Measurements from ENCODE around the gene ARF1. TPM values are rescaled to one million over a fixed set of nuclear protein-coding genes. Genes with fewer than 3 reads are reported as not detected.

ARF1 gene
- 404 TPM in 2 replicates for total RNA-seq

DNA sequence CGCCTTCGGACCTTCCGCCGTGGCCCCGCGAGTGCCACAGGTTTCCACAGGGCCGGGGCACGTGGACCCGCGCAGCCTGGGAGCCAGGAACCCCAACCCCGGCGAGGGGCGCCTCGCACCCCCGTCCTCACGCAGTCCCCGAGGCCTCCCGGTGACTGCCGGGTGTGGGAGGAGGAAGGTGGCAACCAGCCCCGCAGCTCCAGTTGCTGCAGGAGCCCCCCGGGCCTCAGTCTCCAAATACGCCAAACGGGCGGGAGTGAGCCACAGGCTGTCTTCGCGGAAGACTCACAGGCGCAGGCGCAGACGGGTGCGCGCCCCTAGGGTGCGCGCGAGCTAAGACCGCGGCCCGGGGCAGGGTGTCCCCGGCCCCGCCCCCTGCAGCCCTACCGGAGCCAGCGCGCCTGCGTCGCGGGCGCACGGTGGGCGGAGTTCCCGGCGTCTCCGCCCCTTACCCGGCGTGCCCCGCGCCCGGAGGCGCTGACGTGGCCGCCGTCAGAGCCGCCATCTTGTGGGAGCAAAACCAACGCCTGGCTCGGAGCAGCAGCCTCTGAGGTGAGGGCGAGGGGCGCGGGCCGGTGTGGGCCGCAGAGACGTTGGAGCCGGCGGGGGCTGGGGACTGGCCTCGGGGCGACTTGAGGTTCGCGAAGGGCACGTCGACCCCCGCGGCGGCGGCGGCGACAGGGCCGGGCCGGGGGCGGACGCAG is at the start of gene ARF1:
Gene ARF1 (plus strand): TSS at position 495 of the 704 bp plus-strand sequence. CDS start 14,407 bp downstream, outside the sequence.
- DNase-seq (ENCODE audit: low spot score), result peak; percentile 91
- H3K27ac Mint-ChIP-seq, result peak within 1 kb of the TSS; percentile 91
- H3K4me1 Mint-ChIP-seq (ENCODE audit: low read depth), result peaks cover 38% of the 10 kb centered on the region
- peak within 1 kb of the TSS; percentile 97 for H3K4me3 Mint-ChIP-seq
- intact Hi-C loops (cut with micrococcal nuclease), result loop anchor here (1.0 to 10.0 kb wide), 13 partner anchors 21 to 540 kb away; partner anchors contain the start of genes C1orf35, GUK1, JMJD4 and MRPL55
- no peaks in the 10 kb centered on the region for H3K9me3 Mint-ChIP-seq
- peaks cover 28% of the 10 kb centered on the region for H3K36me3 Mint-ChIP-seq (ENCODE audit: low read depth)
- H3K27me3 Mint-ChIP-seq (ENCODE audit: insufficient read depth), result no peaks in the 10 kb centered on the region

DNA sequence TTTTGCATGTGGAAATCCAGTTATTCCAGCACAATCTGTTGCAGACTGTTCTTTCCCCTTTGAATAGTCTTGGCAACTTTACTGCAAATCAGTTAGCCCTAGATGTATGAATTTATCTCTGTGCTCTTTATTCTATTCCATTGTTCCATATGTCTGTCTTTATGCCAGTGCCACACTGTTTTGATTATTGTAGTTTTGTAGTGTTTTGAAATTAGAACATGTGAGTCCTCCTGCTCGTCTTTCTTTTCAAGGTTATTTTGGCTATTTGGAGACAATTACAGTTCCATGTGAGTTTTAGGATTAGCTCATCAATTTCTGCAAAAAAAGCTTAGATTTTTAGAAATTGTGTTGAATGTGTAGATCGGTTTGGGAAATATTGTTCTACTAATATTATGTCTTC is 49.1 kb upstream of the ARF1 start:
- H3K27ac Mint-ChIP-seq, result no peak overlapping the region
- no peaks in the 10 kb centered on the region for H3K36me3 Mint-ChIP-seq (ENCODE audit: low read depth)
- no peaks in the 10 kb centered on the region for H3K9me3 Mint-ChIP-seq
- intact Hi-C loops (cut with micrococcal nuclease), result no loop called here
- H3K4me3 Mint-ChIP-seq, result no peak overlapping the region
- DNase-seq (ENCODE audit: low spot score), result no peak
- H3K4me1 Mint-ChIP-seq (ENCODE audit: low read depth), result no peaks in the 10 kb centered on the region
- H3K27me3 Mint-ChIP-seq (ENCODE audit: insufficient read depth), result peaks cover 6% of the 10 kb centered on the region

DNA sequence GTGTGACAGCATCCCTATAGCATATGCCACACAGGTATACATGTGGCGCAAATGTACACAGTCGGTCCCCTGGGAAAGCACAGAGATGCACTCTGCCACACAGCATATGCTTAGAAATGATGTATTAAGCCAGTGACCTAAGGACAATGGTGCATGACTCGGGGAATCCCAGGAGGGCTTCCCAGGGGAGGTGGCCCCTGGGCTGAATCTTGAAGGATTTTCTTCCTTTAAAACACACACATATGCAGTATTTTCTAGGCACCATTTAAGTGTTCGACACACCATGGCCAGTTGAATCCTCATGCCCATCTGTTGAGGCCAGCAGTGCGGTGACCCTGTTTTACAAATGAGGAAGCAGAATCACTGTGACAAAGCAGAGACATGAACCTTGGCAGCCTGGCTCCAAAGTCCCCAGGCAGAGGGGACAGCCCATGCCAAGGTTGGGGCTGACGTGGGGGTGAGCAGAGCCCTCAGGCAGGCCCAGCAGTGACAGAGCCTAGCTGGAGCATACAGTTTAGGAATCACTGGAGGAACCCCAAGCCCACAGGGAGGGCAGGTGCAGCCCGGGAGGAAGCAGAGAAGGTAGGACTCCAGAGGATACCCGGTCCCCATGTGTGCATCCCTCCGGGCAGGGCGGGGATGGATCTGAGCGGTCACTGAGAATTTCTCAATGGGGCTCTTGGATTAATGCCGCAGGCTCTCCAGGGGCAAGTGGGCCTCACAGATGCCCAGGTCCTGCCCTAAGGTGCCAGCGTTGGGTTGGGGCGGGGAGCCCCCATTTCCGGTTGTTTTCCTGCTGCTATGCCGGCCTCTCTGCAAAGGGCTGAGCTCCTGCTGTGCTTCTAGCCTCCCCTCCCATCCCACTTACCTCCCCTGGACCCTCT is 47.3 kb upstream of the ARF1 start:
- peaks cover 13% of the 10 kb centered on the region for H3K27me3 Mint-ChIP-seq (ENCODE audit: insufficient read depth)
- no peaks in the 10 kb centered on the region for H3K4me1 Mint-ChIP-seq (ENCODE audit: low read depth)
- H3K4me3 Mint-ChIP-seq, result no peak overlapping the region
- H3K9me3 Mint-ChIP-seq, result no peaks in the 10 kb centered on the region
- no peak for DNase-seq (ENCODE audit: low spot score)
- no peak overlapping the region for H3K27ac Mint-ChIP-seq
- intact Hi-C loops (cut with micrococcal nuclease), result no loop called here
- no peaks in the 10 kb centered on the region for H3K36me3 Mint-ChIP-seq (ENCODE audit: low read depth)

DNA sequence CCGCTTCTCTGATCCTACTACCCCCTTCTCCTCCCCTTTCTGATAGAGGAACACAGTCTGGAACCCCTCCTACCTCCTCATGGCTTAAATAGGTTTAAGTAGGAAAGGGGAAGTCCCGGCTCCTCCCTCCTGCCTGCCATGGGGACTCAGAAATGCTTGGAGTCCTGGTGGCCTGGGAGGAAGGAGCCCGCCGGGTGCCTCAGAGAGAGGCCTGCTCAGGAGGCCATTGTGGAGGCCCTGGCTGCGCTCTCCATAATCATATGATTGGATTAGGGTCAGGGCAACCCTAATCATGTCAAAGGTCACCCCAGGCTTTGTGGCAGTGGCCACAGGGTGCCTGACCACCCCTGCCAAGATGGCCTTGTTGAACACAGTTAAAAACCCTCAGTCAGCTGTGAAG is 46.7 kb upstream of the ARF1 start:
- no peak for DNase-seq (ENCODE audit: low spot score)
- H3K36me3 Mint-ChIP-seq (ENCODE audit: low read depth), result no peaks in the 10 kb centered on the region
- H3K27me3 Mint-ChIP-seq (ENCODE audit: insufficient read depth), result peaks cover 13% of the 10 kb centered on the region
- H3K9me3 Mint-ChIP-seq, result no peaks in the 10 kb centered on the region
- no peak overlapping the region for H3K4me3 Mint-ChIP-seq
- no peaks in the 10 kb centered on the region for H3K4me1 Mint-ChIP-seq (ENCODE audit: low read depth)
- intact Hi-C loops (cut with micrococcal nuclease), result no loop called here
- H3K27ac Mint-ChIP-seq, result no peak overlapping the region

DNA sequence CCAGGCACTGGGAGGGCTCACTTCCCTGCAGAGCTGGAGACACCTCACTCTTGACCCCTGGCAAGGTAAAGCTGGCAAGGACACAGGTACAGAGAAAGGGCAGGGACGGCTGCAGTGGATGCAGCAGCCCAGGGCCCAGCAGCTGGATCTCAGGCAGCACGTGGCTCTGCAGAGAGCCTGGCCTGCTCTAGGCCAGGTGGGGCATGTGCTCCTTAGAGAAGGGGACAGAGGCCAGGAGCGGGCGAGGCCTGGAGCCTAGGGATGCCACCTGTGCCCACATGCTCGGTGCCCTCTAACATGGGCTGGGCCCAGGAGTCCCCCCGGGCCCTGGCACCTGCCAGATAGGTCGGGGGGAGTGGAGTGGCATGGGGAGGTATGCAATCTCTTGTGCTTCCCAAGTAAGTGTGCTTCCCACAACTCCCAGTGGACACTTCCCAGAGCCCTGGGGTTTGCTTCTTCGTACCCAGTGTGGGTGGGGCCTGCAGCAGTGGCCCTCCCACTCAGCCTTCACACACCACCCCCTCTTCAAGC is 45.7 kb upstream of the ARF1 start:
- no peaks in the 10 kb centered on the region for H3K9me3 Mint-ChIP-seq
- DNase-seq (ENCODE audit: low spot score), result no peak
- intact Hi-C loops (cut with micrococcal nuclease), result no loop called here
- H3K36me3 Mint-ChIP-seq (ENCODE audit: low read depth), result no peaks in the 10 kb centered on the region
- no peaks in the 10 kb centered on the region for H3K4me1 Mint-ChIP-seq (ENCODE audit: low read depth)
- H3K27ac Mint-ChIP-seq, result no peak overlapping the region
- peaks cover 13% of the 10 kb centered on the region for H3K27me3 Mint-ChIP-seq (ENCODE audit: insufficient read depth)
- no peak overlapping the region for H3K4me3 Mint-ChIP-seq

DNA sequence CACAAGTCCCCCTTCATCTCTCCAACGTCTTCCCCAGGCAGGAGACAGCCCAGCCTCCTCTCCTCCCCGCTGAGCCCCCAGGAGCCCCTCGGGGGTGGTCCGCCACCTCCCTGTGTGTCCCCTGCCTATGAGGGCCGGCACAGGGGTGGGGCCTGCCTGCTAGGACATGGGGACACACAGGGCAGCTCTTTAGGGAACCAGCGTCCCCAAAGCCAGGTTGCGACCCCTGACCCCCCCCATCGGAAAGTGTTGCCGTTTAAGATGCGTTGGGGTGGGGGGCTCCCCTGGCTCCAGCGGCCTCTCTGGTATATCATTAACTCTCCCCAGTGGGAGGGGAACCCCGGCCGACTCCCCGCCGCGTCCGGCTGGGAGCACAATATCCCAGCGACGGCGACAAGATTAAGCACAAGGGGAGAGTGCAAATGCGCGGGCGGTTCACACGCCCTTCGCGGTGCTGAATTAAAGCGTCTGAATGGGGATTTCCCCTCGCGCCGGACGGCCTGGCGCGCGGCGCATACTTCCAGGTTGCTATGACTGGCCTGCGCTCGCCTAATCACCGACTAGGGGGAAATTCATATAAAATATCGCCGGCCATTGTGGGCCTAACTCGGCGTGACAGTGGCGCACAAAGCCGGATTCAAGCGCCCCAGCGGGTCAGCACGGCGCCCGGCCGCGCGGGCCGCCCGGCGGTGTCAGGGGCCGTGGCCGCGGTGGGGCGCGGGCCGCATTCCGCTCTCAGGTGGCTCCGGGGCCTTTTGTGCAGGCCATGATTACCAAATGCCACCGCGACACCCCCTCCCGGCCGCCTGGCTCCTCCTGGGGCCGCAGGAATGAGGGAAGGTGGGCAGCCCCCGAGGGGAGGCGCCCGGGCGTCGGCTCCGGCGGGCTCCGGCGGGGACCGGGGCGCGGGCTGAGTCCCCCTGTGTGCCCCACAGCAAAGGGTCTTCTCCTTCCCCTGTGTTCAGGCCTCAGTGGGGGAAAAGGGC is 44.8 kb upstream of the ARF1 start:
- peaks cover 13% of the 10 kb centered on the region for H3K27me3 Mint-ChIP-seq (ENCODE audit: insufficient read depth)
- no peak overlapping the region for H3K4me3 Mint-ChIP-seq
- H3K4me1 Mint-ChIP-seq (ENCODE audit: low read depth), result no peaks in the 10 kb centered on the region
- H3K36me3 Mint-ChIP-seq (ENCODE audit: low read depth), result no peaks in the 10 kb centered on the region
- H3K9me3 Mint-ChIP-seq, result no peaks in the 10 kb centered on the region
- no peak overlapping the region for H3K27ac Mint-ChIP-seq
- DNase-seq (ENCODE audit: low spot score), result no peak
- intact Hi-C loops (cut with micrococcal nuclease), result no loop called here

GRCh38 chr1:228038387-228039005 is 44.0 kb upstream of the ARF1 start:
- Mint-ChIP-seq H3K4me3 (no peak overlapping the region), H3K27me3 (ENCODE audit: insufficient read depth) (peaks cover 13% of the 10 kb centered on the region), H3K36me3 (ENCODE audit: low read depth) (no peaks in the 10 kb centered on the region), H3K4me1 (ENCODE audit: low read depth) (no peaks in the 10 kb centered on the region), H3K9me3 (no peaks in the 10 kb centered on the region), H3K27ac (no peak overlapping the region)
- intact Hi-C loops (cut with micrococcal nuclease), result no loop called here
- DNase-seq (ENCODE audit: low spot score), result no peak

DNA sequence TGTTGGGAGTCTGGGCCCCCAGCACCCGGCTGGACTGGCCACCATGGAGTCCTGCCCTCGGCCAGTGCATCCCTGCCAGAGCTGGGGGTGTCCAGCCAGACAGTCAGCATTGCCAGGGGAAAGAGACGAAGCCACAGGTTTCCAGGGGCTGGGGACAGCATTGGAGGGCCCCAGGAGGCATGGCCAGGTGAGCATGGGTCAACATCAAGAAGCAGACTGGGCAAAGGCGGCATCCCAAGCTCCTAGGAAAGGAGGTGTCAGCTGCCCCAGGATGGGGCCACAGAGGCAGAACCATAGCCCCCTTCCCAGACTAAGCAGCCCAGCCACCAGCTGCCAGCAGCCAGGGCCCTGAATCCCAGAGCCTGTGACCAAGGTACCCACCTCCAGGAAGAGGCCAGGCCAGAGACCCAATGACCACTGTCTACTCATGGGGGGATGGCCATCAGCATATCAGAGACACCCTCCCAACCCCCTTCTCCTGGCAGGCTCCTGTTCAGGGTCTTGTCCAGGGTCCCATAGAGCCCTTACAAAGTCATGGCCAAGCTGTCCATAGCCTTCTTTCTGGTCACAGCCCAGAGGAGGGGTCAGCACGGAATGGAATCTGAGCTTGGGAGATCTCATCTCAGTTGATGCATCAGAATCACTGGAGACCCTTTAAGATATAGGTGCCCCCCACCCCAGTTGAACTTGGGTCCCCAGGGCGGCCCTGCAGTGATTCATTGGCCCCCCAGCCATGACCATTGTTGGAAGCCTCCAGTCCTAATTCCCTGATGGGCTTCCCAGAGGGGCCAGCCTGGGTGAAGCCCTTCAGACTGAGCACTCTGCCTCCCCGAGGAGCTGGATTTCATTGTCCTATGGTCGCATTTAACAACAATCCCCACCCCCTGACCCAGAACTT is 43.3 kb upstream of the ARF1 start:
- no peak for DNase-seq (ENCODE audit: low spot score)
- Mint-ChIP-seq H3K27ac (no peak overlapping the region), H3K27me3 (ENCODE audit: insufficient read depth) (peaks cover 13% of the 10 kb centered on the region), H3K36me3 (ENCODE audit: low read depth) (no peaks in the 10 kb centered on the region), H3K4me1 (ENCODE audit: low read depth) (no peaks in the 10 kb centered on the region), H3K4me3 (no peak overlapping the region), H3K9me3 (no peaks in the 10 kb centered on the region)
- intact Hi-C loops (cut with micrococcal nuclease), result no loop called here

- intact Hi-C loops (cut with micrococcal nuclease), result no loop called here
- H3K27ac Mint-ChIP-seq, result no peak overlapping the region
- H3K36me3 Mint-ChIP-seq (ENCODE audit: low read depth), result no peaks in the 10 kb centered on the region
- H3K9me3 Mint-ChIP-seq, result no peaks in the 10 kb centered on the region
- no peak for DNase-seq (ENCODE audit: low spot score)
- H3K4me3 Mint-ChIP-seq, result no peak overlapping the region
- peaks cover 13% of the 10 kb centered on the region for H3K27me3 Mint-ChIP-seq (ENCODE audit: insufficient read depth)
- no peaks in the 10 kb centered on the region for H3K4me1 Mint-ChIP-seq (ENCODE audit: low read depth)
Measured at GRCh38 chr1:228039986-228040385, 42.5 kb upstream of the ARF1 start.

GRCh38 chr1:228041316-228041715 is 41.2 kb upstream of the ARF1 start:
- Mint-ChIP-seq H3K27ac (no peak overlapping the region), H3K9me3 (no peaks in the 10 kb centered on the region), H3K27me3 (ENCODE audit: insufficient read depth) (peaks cover 11% of the 10 kb centered on the region), H3K4me1 (ENCODE audit: low read depth) (no peaks in the 10 kb centered on the region), H3K36me3 (ENCODE audit: low read depth) (no peaks in the 10 kb centered on the region), H3K4me3 (no peak overlapping the region)
- no peak for DNase-seq (ENCODE audit: low spot score)
- intact Hi-C loops (cut with micrococcal nuclease), result no loop called here

DNA sequence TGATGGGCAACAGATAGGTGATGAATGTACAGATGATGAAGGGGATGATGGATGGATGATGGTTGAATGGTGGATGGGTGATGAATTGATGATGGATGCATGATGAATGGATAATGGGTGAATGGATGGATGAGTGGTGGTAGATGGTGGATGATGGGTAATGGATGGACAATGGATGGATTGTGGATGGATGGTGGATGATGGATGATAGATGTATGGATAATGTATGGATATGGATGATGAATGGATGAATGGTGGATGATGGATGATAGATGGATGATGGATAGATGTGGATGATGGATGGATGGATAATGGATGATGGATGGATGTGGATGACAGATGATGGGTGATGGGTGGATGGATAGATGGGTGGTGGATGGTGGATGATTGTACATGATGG is 40.0 kb upstream of the ARF1 start:
- intact Hi-C loops (cut with micrococcal nuclease), result no loop called here
- no peak overlapping the region for H3K27ac Mint-ChIP-seq
- no peaks in the 10 kb centered on the region for H3K36me3 Mint-ChIP-seq (ENCODE audit: low read depth)
- H3K4me1 Mint-ChIP-seq (ENCODE audit: low read depth), result no peaks in the 10 kb centered on the region
- no peaks in the 10 kb centered on the region for H3K9me3 Mint-ChIP-seq
- H3K27me3 Mint-ChIP-seq (ENCODE audit: insufficient read depth), result peaks cover 10% of the 10 kb centered on the region
- no peak overlapping the region for H3K4me3 Mint-ChIP-seq
- DNase-seq (ENCODE audit: low spot score), result no peak
